CD14-positive monocyte (primary cell): ENCODE data around the gene PLAC1. TPM values are rescaled to one million over a fixed set of nuclear protein-coding genes. Genes with fewer than 3 reads are reported as not detected.

Experiments
- DNase-seq, 3 donors: peaks; one replicate each; pipeline ENCODE4 v3.0.0-alpha.2; 2011 to 2022
- H2AFZ ChIP-seq: 2 replicates; pipeline ENCODE4 v1.6.0; 2012; ENCODE audit warnings: mild to moderate bottlenecking, low read depth, low read length, inconsistent platforms; ENCODE audit not compliant: insufficient read depth, poor library complexity, severe bottlenecking
- H3K27ac ChIP-seq, 2 donors: 1 replicate in 1 of 2; 2 replicates in 1 of 2; pipeline ENCODE4 v1.5.1; 2012 to 2013; ENCODE audit warnings: low read length in 2 of 2, control low read depth in 1 of 2, inconsistent platforms in 1 of 2, low read depth in 1 of 2, mild to moderate bottlenecking in 1 of 2
- H3K27me3 ChIP-seq, 2 donors: one replicate each; pipeline versions ENCODE4 v1.6.0 to v1.6.1; 2011 to 2013; ENCODE audit warnings: low read length in 2 of 2; ENCODE audit not compliant: control insufficient read depth in 2 of 2, insufficient read depth in 2 of 2
- H3K36me3 ChIP-seq, 2 donors: replicated peaks in 1 of 2; 1 replicate in 1 of 2; 2 replicates in 1 of 2; pipeline versions ENCODE4 v1.5.1 to v1.6.1; 2012 to 2013; ENCODE audit warnings: low read length in 2 of 2, control low read depth in 1 of 2, inconsistent platforms in 1 of 2, mild to moderate bottlenecking in 1 of 2; ENCODE audit not compliant: insufficient read depth in 2 of 2, control insufficient read depth in 1 of 2
- H3K4me1 ChIP-seq, 2 donors: 1 replicate in 1 of 2; 2 replicates in 1 of 2; pipeline versions ENCODE4 v1.5.1 to v1.6.1; 2012 to 2013; ENCODE audit warnings: low read length in 2 of 2, control low read depth in 1 of 2, inconsistent platforms in 1 of 2, mild to moderate bottlenecking in 1 of 2, moderate library complexity in 1 of 2; ENCODE audit not compliant: insufficient read depth in 2 of 2, control insufficient read depth in 1 of 2
- H3K4me2 ChIP-seq: replicated peaks from 2 replicates; pipeline ENCODE3; 2012; ENCODE audit warnings: low read length, moderate library complexity, mild to moderate bottlenecking; ENCODE audit not compliant: poor library complexity, severe bottlenecking; ENCODE audit errors: extremely low read depth
- H3K4me3 ChIP-seq, 3 experiments: fragments of 200-600 bp in 1 of 3; sonication (generic) in 1 of 3; replicated peaks in 1 of 3; 1 replicate in 2 of 3; 2 replicates in 1 of 3; pipeline ENCODE4 v1.5.1; 2011 to 2013; ENCODE audit warnings: low read length in 3 of 3, mild to moderate bottlenecking in 3 of 3, control low read depth in 2 of 3, low read depth in 2 of 3, inconsistent platforms in 1 of 3, moderate library complexity in 1 of 3
- H3K79me2 ChIP-seq: 2 replicates; pipeline ENCODE4 v1.6.0; 2012; ENCODE audit warnings: mild to moderate bottlenecking, control low read depth, inconsistent platforms, low read length, moderate library complexity; ENCODE audit not compliant: insufficient read depth
- H3K9ac ChIP-seq: 2 replicates; pipeline ENCODE4 v1.6.0; 2017; ENCODE audit warnings: low read length, mild to moderate bottlenecking; ENCODE audit not compliant: insufficient read depth, poor library complexity, severe bottlenecking
- H3K9me3 ChIP-seq, 2 donors: replicated peaks in 1 of 2; 1 replicate in 1 of 2; 2 replicates in 1 of 2; pipeline versions ENCODE4 v1.5.1 to v1.6.1; 2012 to 2013; ENCODE audit warnings: low read length in 2 of 2, control low read depth in 1 of 2; ENCODE audit not compliant: control insufficient read depth in 1 of 2, insufficient read depth in 1 of 2
- H4K20me1 ChIP-seq: 2 replicates; pipeline ENCODE4 v1.6.0; 2012; ENCODE audit warnings: mild to moderate bottlenecking, low read length, control low read depth, moderate library complexity; ENCODE audit not compliant: insufficient read depth
- H3K27ac Mint-ChIP-seq, 7 donors: one replicate each; pipeline ENCODE4 v1.8.0; 2020; ENCODE audit warnings: mild to moderate bottlenecking in 7 of 7, mixed read lengths in 7 of 7, moderate library complexity in 6 of 7, inconsistent platforms in 2 of 7
- H3K27me3 Mint-ChIP-seq, 3 donors: one replicate each; pipeline ENCODE4 v1.8.0; 2021 to 2022; ENCODE audit warnings: low read depth in 3 of 3, mild to moderate bottlenecking in 3 of 3, mixed read lengths in 3 of 3, moderate library complexity in 3 of 3, inconsistent platforms in 1 of 3
- H3K36me3 Mint-ChIP-seq, 2 donors: one replicate each; pipeline ENCODE4 v1.8.0; 2020; ENCODE audit warnings: mixed read lengths in 2 of 2, inconsistent platforms in 1 of 2, mild to moderate bottlenecking in 1 of 2
- H3K4me1 Mint-ChIP-seq: one replicate; pipeline ENCODE4 v1.8.0; 2020; ENCODE audit warnings: mild to moderate bottlenecking, mixed read lengths
- H3K4me3 Mint-ChIP-seq, 2 donors: one replicate each; pipeline ENCODE4 v1.8.0; 2020; ENCODE audit warnings: mild to moderate bottlenecking in 2 of 2, mixed read lengths in 2 of 2, moderate library complexity in 1 of 2
- H3K9me3 Mint-ChIP-seq, 7 donors: one replicate each; pipeline ENCODE4 v1.8.0; 2020 to 2022; ENCODE audit warnings: mixed read lengths in 7 of 7, mild to moderate bottlenecking in 6 of 7, moderate library complexity in 6 of 7, inconsistent platforms in 2 of 7
- CTCF ChIP-seq: fragments of 200-600 bp; IDR thresholded peaks from one replicate; pipeline ENCODE4 v1.8.0; 2022; ENCODE audit warnings: antibody characterized with exemption, mild to moderate bottlenecking
- WGBS: methylation state at CpG from one replicate; pipeline ENCODE4 v1.1.5; 2013; ENCODE audit warnings: missing lambda C conversion rate; ENCODE audit not compliant: insufficient coverage; 5-methylcytosine and 5-hydroxymethylcytosine counted together
- intact Hi-C, 2 donors: fragments of 100-400 bp; cut with micrococcal nuclease; formaldehyde crosslinking; loops; one replicate each; pipeline versions ENCODE4 v1.15.0 to v1.15.1; 2023
- polyA plus RNA-seq, 3 donors: library from polyadenylated mRNA; depleted of rRNA in 1 of 3; unstranded in 2 of 3; stranded (reverse) in 1 of 3; fragments of 300-500 nt in 2 of 3; fragments of >200 nt in 1 of 3; fragmentation: Illumina TruSeq in 2 of 3; gene quantifications; 1 replicate in 2 of 3; 2 replicates in 1 of 3; pipeline ENCODE4 v1.2.3, GENCODE V29; 2012 to 2021

The PLAC1 gene
- polyA plus RNA-seq, 3 donors: not detected

DNA sequence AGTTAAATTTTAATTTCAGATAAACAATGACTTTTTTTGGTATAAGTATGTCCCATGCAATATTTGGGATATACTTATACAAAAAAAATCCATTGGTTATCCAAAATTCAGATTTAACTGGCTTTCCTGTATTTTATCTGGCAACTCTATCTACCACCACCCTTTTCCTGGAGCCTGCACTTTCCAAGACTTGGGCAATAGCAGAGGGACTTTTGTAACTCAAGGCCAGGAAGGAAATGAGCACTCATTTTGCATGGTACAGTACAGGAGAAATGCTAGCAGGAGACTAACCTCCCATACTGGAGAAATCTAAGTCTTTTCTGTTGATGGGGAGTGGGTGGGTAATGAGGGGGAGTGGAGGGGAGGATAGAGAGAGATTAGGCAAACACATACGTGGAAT is 37.7 kb upstream of the PLAC1 start:
- no CpG with 5 or more reads among the region's 1 CpG for WGBS
- Histone ChIP-seq H3K4me2 (no peak overlapping the region), H2AFZ (no peak overlapping the region), H4K20me1 (no peaks in the 10 kb centered on the region), H3K79me2 (no peaks in the 10 kb centered on the region), H3K9ac (no peak overlapping the region), H3K27me3 (peaks cover 0 to 2% of the 10 kb centered on the region in 2 donors), H3K9me3 (no peaks in the 10 kb centered on the region), H3K27ac (no peak overlapping the region), H3K4me1 (peaks cover 3 to 6% of the 10 kb centered on the region in 2 donors), H3K4me3 (no peak overlapping the region), H3K36me3 (no peaks in the 10 kb centered on the region)
- intact Hi-C loops: no loop called here
- Mint-ChIP-seq H3K4me1 (peaks cover 20% of the 10 kb centered on the region), H3K27me3 (peaks cover 0 to 3% (median 0%) of the 10 kb centered on the region in 3 donors), H3K9me3 (peaks cover 0 to 11% (median 0%) of the 10 kb centered on the region in 7 donors), H3K27ac (no peak overlapping the region), H3K36me3 (no peaks in the 10 kb centered on the region), H3K4me3 (no peak overlapping the region)
- no peak for TF ChIP-seq CTCF
- no peak for DNase-seq

GRCh38 chrX:134694333-134695322 is 36.4 kb upstream of the PLAC1 start:
- no CpG with 5 or more reads among the region's 5 CpGs for WGBS
- Histone ChIP-seq H3K36me3 (no peaks in the 10 kb centered on the region), H3K27ac (no peak overlapping the region), H3K4me3 (no peak overlapping the region), H3K4me2 (no peak overlapping the region), H3K4me1 (peaks cover 3 to 6% of the 10 kb centered on the region in 2 donors), H3K9ac (no peak overlapping the region), H2AFZ (no peak overlapping the region), H3K27me3 (peaks cover 0 to 1% of the 10 kb centered on the region in 2 donors), H3K79me2 (no peaks in the 10 kb centered on the region), H4K20me1 (no peaks in the 10 kb centered on the region), H3K9me3 (no peaks in the 10 kb centered on the region)
- H3K9me3 Mint-ChIP-seq: peaks cover 0 to 11% (median 0%) of the 10 kb centered on the region in 7 donors
- H3K27ac Mint-ChIP-seq: no peak overlapping the region
- intact Hi-C loops: no loop called here
- H3K36me3 Mint-ChIP-seq: no peaks in the 10 kb centered on the region
- no peak overlapping the region for H3K4me3 Mint-ChIP-seq
- H3K27me3 Mint-ChIP-seq: peaks cover 0 to 4% (median 0%) of the 10 kb centered on the region in 3 donors
- H3K4me1 Mint-ChIP-seq: peaks cover 20% of the 10 kb centered on the region
- no peak for TF ChIP-seq CTCF
- DNase-seq: no peak
